Gastroesophageal sphincter (tissue), 4 donors: Measurements from ENCODE around the gene CDIP1. TPM values are rescaled to one million over a fixed set of nuclear protein-coding genes. Genes with fewer than 3 reads are reported as not detected.
A peak's percentile ranks its signal among the peaks of the same experiment; 100 is the strongest.

Experiments
- ATAC-seq: fragments of 150-250 bp; one replicate; pipeline ENCODE4 v1.9.1; 2016; ENCODE audit warnings: mild to moderate bottlenecking, moderate library complexity
- H3K27ac ChIP-seq, 4 donors: fragments of 200-600 bp; sonication (generic) in 3 of 4; 1 replicate in 3 of 4; 2 replicates in 1 of 4; pipeline ENCODE4 v1.5.1; 2016 to 2019
- H3K27me3 ChIP-seq: fragments of 200-600 bp; sonication (generic); one replicate; pipeline ENCODE4 v1.5.1; 2019
- H3K36me3 ChIP-seq, 2 donors: fragments of 200-600 bp; sonication (generic); one replicate each; pipeline ENCODE4 v1.5.1; 2019; ENCODE audit warnings: control low read depth in 1 of 2
- H3K4me1 ChIP-seq, 3 donors: fragments of 200-600 bp; sonication (generic); 1 replicate in 2 of 3; 2 replicates in 1 of 3; pipeline ENCODE4 v1.5.1; 2016 to 2019; ENCODE audit warnings: control low read depth in 2 of 3
- H3K4me3 ChIP-seq, 2 donors: fragments of 200-600 bp; sonication (generic); one replicate each; pipeline ENCODE4 v1.5.1; 2019; ENCODE audit warnings: mild to moderate bottlenecking in 1 of 2, moderate library complexity in 1 of 2
- H3K9me3 ChIP-seq, 3 donors: fragments of 200-600 bp; sonication (generic); one replicate each; pipeline ENCODE4 v1.5.1; 2017 to 2019; ENCODE audit warnings: control low read depth in 2 of 3
- EP300 ChIP-seq: sonication (generic); formaldehyde crosslinking; IDR thresholded peaks from one replicate; pipeline ENCODE4 v1.6.1; 2017; ENCODE audit warnings: antibody characterized with exemption, mild to moderate bottlenecking
- POLR2A ChIP-seq, 2 donors: fragments of 450-650 bp; IDR thresholded peaks; one replicate each; pipeline ENCODE4 v1.6.1; 2017; ENCODE audit warnings: antibody characterized with exemption in 2 of 2, mild to moderate bottlenecking in 2 of 2, moderate library complexity in 1 of 2
- POLR2AphosphoS5 ChIP-seq: sonication (generic); formaldehyde crosslinking; IDR thresholded peaks from one replicate; pipeline ENCODE4 v1.6.1; 2017; ENCODE audit warnings: antibody characterized with exemption
- WGBS, 2 donors: methylation state at CpG; one replicate each; pipeline ENCODE4 v1.1.5; 2018; ENCODE audit warnings: low coverage in 1 of 2; 5-methylcytosine and 5-hydroxymethylcytosine counted together
- total RNA-seq, 4 donors: library from RNA; depleted of rRNA; stranded (reverse); fragments of >200 nt; gene quantifications; one replicate each; pipeline ENCODE4 v1.1.0, GENCODE V29; 2016
- TF ChIP-seq, protein P1 (sequence below), 4 experiments: fragments of 200-600 bp in 2 of 4; fragments of 450-650 bp in 2 of 4; sonication (generic) in 1 of 4; IDR thresholded peaks; one replicate each; pipeline ENCODE4 v1.5.1; 2017 to 2019; ENCODE audit warnings: antibody characterized with exemption in 4 of 4, mild to moderate bottlenecking in 2 of 4, moderate library complexity in 2 of 4

CDIP1 gene
- total RNA-seq, 4 donors from 2014 or later, result 13.2 to 31.5 (median 18.7) TPM

DNA sequence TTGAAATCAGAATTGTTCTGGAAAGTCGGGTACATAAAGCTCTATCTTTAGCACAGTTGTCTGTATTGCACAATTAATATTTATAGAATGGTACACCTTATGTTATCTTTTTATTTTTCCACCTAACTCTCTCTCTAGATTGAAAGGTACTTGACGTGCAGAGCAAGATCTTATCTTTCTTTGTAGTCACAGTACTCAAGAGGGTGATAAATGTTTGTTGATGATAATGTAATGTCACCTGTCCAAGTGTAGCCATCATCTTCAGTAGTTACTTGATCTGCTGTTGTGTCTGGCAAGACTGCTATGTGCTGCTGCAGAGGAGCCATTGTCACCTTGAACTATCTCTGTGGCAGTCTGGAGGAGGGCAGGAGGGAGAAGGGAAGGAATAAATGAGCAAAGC lies 57.0 kb downstream of the CDIP1 start:
- Histone ChIP-seq H3K36me3 (peaks cover 0 to 29% of the 10 kb centered on the region in 2 donors), H3K27ac (no peak overlapping the region), H3K4me1 (peaks cover 0 to 27% (median 9%) of the 10 kb centered on the region in 3 donors), H3K4me3 (no peak overlapping the region), H3K9me3 (no peaks in the 10 kb centered on the region), H3K27me3 (no peaks in the 10 kb centered on the region)
- TF ChIP-seq POLR2AphosphoS5 (no peak), POLR2A (IDR thresholded peaks at IDR 0.05) (no peak)
- ATAC-seq, result no peak
- WGBS, 2 donors, result 67% methylated on average over 2 of the region's 2 CpGs; no CpG with 5 or more reads in 1 of the 2 donors

DNA sequence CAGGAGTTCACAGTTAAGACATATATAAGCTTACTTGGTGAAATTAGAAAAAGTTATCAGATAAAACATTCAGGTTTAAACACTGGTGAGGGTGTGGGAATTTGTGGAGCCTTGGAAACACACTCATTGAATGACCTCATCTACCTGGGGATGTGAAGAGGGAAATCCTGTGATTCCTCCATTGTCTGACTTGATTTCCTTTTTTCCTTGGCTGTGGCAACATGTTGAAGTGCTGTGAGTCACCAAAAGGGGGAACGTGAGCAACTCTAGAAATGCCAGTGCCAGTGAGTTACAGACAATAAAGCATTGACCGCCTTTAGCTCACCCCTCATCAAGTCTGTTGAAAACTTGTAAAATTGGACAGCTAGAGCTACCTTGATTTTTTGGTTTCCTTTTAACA lies 60.6 kb downstream of the CDIP1 start:
- Histone ChIP-seq H3K27me3 (no peaks in the 10 kb centered on the region), H3K4me3 (no peak overlapping the region), H3K36me3 (no peaks in the 10 kb centered on the region), H3K9me3 (no peaks in the 10 kb centered on the region), H3K27ac (no peak overlapping the region), H3K4me1 (peaks cover 0 to 53% (median 12%) of the 10 kb centered on the region in 3 donors)
- 54 to 83% methylated on average over 1 to 2 of the region's 2 CpGs for WGBS, 2 donors
- no peak for ATAC-seq
- TF ChIP-seq POLR2A (IDR thresholded peaks at IDR 0.05) (no peak), EP300 (no peak), POLR2AphosphoS5 (no peak)
- TF ChIP-seq, protein P1, sequence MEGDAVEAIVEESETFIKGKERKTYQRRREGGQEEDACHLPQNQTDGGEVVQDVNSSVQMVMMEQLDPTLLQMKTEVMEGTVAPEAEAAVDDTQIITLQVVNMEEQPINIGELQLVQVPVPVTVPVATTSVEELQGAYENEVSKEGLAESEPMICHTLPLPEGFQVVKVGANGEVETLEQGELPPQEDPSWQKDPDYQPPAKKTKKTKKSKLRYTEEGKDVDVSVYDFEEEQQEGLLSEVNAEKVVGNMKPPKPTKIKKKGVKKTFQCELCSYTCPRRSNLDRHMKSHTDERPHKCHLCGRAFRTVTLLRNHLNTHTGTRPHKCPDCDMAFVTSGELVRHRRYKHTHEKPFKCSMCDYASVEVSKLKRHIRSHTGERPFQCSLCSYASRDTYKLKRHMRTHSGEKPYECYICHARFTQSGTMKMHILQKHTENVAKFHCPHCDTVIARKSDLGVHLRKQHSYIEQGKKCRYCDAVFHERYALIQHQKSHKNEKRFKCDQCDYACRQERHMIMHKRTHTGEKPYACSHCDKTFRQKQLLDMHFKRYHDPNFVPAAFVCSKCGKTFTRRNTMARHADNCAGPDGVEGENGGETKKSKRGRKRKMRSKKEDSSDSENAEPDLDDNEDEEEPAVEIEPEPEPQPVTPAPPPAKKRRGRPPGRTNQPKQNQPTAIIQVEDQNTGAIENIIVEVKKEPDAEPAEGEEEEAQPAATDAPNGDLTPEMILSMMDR (IDR thresholded peaks at IDR 0.05), result no peak

DNA sequence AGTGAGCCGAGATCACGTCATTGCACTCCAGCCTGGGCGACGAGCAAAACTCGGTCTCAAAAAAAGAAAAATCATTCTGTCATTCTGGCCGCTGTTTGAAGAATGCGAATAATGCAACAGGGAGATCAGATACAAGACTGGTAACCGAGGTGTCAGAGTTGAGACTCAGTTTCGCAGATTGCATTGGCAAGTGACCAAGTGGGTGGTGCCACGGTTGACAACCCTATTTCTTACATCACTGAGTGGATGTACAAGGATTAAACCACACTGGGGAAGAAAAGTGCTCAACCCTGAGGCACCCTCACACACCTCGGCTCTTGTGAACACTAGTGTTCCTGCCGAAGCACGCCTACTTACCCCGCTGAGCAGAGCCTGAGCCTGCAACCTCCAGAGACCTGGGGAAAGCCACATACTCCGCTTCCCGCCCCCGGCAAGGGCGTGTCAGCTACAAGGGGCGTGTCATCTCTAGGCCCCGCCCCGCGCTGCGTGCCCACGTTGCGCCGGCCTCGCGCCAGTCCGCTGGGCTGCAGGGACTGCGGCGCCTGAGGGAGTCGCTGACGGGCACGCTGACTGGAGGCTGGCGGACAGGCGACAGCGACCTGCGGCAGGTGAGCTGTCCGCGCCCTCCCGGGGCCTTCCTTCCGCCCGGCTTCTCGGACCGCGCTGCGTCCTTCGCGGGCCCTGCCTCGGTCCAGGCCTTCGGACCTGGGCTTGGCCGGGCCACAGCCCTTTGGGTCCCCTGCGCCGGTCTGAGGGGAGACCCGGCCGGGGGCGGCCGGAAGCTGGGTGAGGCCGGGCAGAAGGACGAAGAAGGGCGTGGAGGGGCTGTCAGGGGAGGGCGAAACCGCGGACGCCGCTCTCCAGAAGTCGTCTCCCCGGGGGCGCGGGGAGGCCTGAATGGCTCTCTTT lies 62.4 kb downstream of the CDIP1 start, which contains the start of gene HMOX2:
Gene HMOX2, plus strand, starts transcription at position 519 of the 909 bp plus-strand sequence. CDS start 29,127 bp downstream, outside the sequence.
- Histone ChIP-seq H3K4me1 (peaks cover 0 to 50% (median 12%) of the 10 kb centered on the region in 3 donors), H3K27ac (peak within 1 kb of the TSS; percentile 31 to 85 (median 84)), H3K27me3 (no peaks in the 10 kb centered on the region), H3K36me3 (no peaks in the 10 kb centered on the region), H3K9me3 (no peaks in the 10 kb centered on the region), H3K4me3 (peak within 1 kb of the TSS; percentile 76 to 96)
- ATAC-seq, result peak; percentile 96
- peak; percentile 67 to 82 for TF ChIP-seq POLR2A (IDR thresholded peaks at IDR 0.05)
- TF ChIP-seq, protein P1 (IDR thresholded peaks at IDR 0.05), result peak in 3 of 4 experiments; percentile 34 to 55 (median 40)
- no peak for TF ChIP-seq EP300
- peak; percentile 87 for TF ChIP-seq POLR2AphosphoS5
- WGBS, 2 donors, result 35 to 88% methylated on average over 7 to 8 of the region's 70 CpGs

DNA sequence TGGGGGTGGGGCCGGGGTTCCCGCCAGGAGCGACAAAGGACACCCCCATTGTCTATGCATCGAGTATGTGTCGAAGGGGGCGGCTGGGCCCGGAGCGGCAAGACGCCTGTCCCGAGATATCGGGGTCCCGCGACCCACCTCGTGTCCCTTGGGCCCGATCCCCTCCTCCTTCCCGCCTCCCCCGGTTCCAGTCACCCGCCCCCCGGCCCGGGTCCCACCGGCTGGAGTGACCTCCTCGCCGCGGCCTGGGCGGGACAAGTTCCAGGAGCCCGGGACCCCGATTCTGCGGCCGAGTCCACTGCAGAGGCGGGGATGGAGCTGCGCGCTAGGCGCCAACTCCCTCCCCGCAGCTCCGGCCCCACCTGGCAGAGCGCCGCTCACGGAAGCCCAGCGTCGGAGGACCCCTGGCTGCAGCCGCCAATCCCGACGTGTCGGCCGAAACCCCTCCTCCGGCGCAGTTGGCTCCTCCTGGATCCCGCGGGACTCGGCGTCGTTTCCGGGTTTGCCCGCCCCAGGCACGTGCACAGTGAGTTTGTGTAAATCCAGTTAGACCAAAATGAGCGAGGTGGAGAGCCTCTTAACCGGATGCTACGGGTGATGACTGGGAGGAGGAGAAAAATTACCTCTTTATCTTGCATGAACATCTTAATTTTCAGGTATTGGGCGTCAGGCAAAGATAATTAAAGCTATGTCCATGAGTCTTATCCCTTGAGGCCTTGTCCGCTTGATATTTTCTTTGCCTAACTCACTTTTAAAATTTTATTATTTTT lies 64.2 kb downstream of the CDIP1 start, which contains the start of gene NMRAL1:
Gene NMRAL1, minus strand, starts transcription at position 434 of the 770 bp plus-strand sequence. CDS start 493 bp downstream, outside the sequence.
- WGBS, 2 donors, result 5 to 18% methylated on average over 5 to 21 of the region's 60 CpGs
- Histone ChIP-seq H3K27ac (peak within 1 kb of the TSS; percentile 51 to 85 (median 82)), H3K4me1 (peaks cover 0 to 50% (median 12%) of the 10 kb centered on the region in 3 donors), H3K27me3 (no peaks in the 10 kb centered on the region), H3K9me3 (no peaks in the 10 kb centered on the region), H3K36me3 (peaks cover 0 to 7% of the 10 kb centered on the region in 2 donors), H3K4me3 (peak within 1 kb of the TSS; percentile 76 to 80)
- TF ChIP-seq, protein P1 (IDR thresholded peaks at IDR 0.05), result peak in 1 of 4 experiments; percentile 36
- TF ChIP-seq EP300 (no peak), POLR2A (IDR thresholded peaks at IDR 0.05) (peak; percentile 26 to 32), POLR2AphosphoS5 (peak; percentile 71)
- peak; percentile 78 for ATAC-seq

- Histone ChIP-seq H3K27ac (no peak overlapping the region), H3K4me3 (no peak overlapping the region), H3K36me3 (peaks cover 0 to 20% of the 10 kb centered on the region in 2 donors), H3K27me3 (no peaks in the 10 kb centered on the region), H3K4me1 (peaks cover 0 to 46% (median 10%) of the 10 kb centered on the region in 3 donors), H3K9me3 (no peaks in the 10 kb centered on the region)
- no peak for ATAC-seq
- TF ChIP-seq EP300, result no peak
- TF ChIP-seq, protein P1 (IDR thresholded peaks at IDR 0.05), result no peak
- WGBS, 2 donors, result 61 to 67% methylated on average over 1 to 4 of the region's 4 CpGs
Observed at GRCh38 chr16:4472880-4473279, 65.7 kb downstream of the CDIP1 start.
